HL-60 (cell line): ENCODE data around the gene FARP1.

Experiments
- DNase-seq, 2 experiments: peaks; one replicate each; pipeline ENCODE4 v3.0.0-alpha.2; 2010 to 2020; ENCODE audit warnings: low read depth in 1 of 2, low spot score in 1 of 2
- H3K27ac ChIP-seq: fragments of 250-450 bp; sonication (Bioruptor Pico); replicated peaks from 2 replicates; pipeline ENCODE4 v1.5.1; 2020; ENCODE audit warnings: mild to moderate bottlenecking, moderate library complexity
- H3K27me3 ChIP-seq: fragments of 250-450 bp; sonication (Bioruptor Pico); 2 replicates; pipeline ENCODE4 v1.5.1; 2021; ENCODE audit warnings: mild to moderate bottlenecking, moderate library complexity; ENCODE audit not compliant: insufficient read depth, poor library complexity, severe bottlenecking
- H3K4me3 ChIP-seq: replicated peaks from 2 replicates; pipeline ENCODE4 v1.5.1; 2011; ENCODE audit warnings: mild to moderate bottlenecking, control low read depth, low read length; ENCODE audit not compliant: insufficient read depth
- CTCF ChIP-seq: IDR thresholded peaks from one replicate; pipeline ENCODE4 v1.5.1; 2011; ENCODE audit warnings: low read length, control low read depth, inconsistent platforms; ENCODE audit not compliant: insufficient read depth
- GABPA ChIP-seq: IDR thresholded peaks from 2 replicates; pipeline ENCODE4 v1.6.1; 2012; ENCODE audit warnings: low read depth
- POLR2AphosphoS5 ChIP-seq: IDR thresholded peaks from 2 replicates; pipeline ENCODE4 v1.6.1; 2012; ENCODE audit warnings: low read depth
- REST ChIP-seq: IDR thresholded peaks from 2 replicates; pipeline ENCODE4 v1.6.1; 2012; ENCODE audit warnings: low read depth; ENCODE audit not compliant: insufficient replicate concordance
- SPI1 ChIP-seq: IDR thresholded peaks from 2 replicates; pipeline ENCODE4 v1.6.1; 2012; ENCODE audit warnings: low read depth, mild to moderate bottlenecking, borderline replicate concordance

Gene FARP1

GRCh38 chr13:98429081-98429480 is 286.2 kb downstream of the FARP1 start:
- H3K4me3 ChIP-seq = no peak overlapping the region
- DNase-seq = no peak
- TF ChIP-seq SPI1 (no peak), CTCF (no peak), REST (no peak), POLR2AphosphoS5 (no peak), GABPA (no peak)
- peaks cover 13% of the 10 kb centered on the region for H3K27me3 ChIP-seq
- H3K27ac ChIP-seq = no peak overlapping the region

GRCh38 chr13:98429531-98429930 is 286.6 kb downstream of the FARP1 start:
- Histone ChIP-seq H3K4me3 (no peak overlapping the region), H3K27me3 (peaks cover 13% of the 10 kb centered on the region), H3K27ac (no peak overlapping the region)
- DNase-seq = no peak
- TF ChIP-seq POLR2AphosphoS5 (no peak), REST (no peak), CTCF (no peak), GABPA (no peak), SPI1 (no peak)

GRCh38 chr13:98429977-98430736 is 287.3 kb downstream of the FARP1 start:
- peaks cover 13% of the 10 kb centered on the region for H3K27me3 ChIP-seq
- no peak for DNase-seq
- no peak for TF ChIP-seq POLR2AphosphoS5
- no peak for TF ChIP-seq SPI1
- no peak for TF ChIP-seq GABPA
- no peak for TF ChIP-seq CTCF
- TF ChIP-seq REST = no peak
- H3K4me3 ChIP-seq = no peak overlapping the region
- H3K27ac ChIP-seq = no peak overlapping the region
